GM12878 (cell line): ENCODE measurements around the gene ARHGEF10L.

Experiments
- CHD2 ChIP-seq: IDR thresholded peaks from 2 replicates; pipeline ENCODE4 v1.6.1; 2011; ENCODE audit warnings: low read depth, low read length, improper control_type of control experiment, borderline replicate concordance
- CREM ChIP-seq: IDR thresholded peaks from 2 replicates; pipeline ENCODE4 v1.6.1; 2014; ENCODE audit warnings: antibody characterized with exemption, low read depth
- CTCF ChIP-seq, 3 experiments: IDR thresholded peaks in 2 of 3; conservative IDR thresholded peaks in 1 of 3; 2 replicates each; pipeline ENCODE4 v1.5.1; 2011; ENCODE audit warnings: low read depth in 3 of 3, low read length in 3 of 3, mild to moderate bottlenecking in 3 of 3, control low read depth in 2 of 3, moderate library complexity in 2 of 3, inconsistent platforms in 1 of 3, mixed read lengths in 1 of 3; ENCODE audit not compliant: control insufficient read depth in 2 of 3, insufficient read depth in 1 of 3; ENCODE audit errors: extremely low read depth in 1 of 3
- CUX1 ChIP-seq: IDR thresholded peaks from 2 replicates; pipeline ENCODE4 v1.6.1; 2012; ENCODE audit warnings: improper control_type of control experiment, low read depth, low read length; ENCODE audit not compliant: insufficient replicate concordance
- MYC ChIP-seq: IDR thresholded peaks from 2 replicates; pipeline ENCODE4 v1.6.1; 2011; ENCODE audit warnings: mild to moderate bottlenecking, low read length, moderate library complexity, inconsistent platforms; ENCODE audit not compliant: insufficient read depth, insufficient replicate concordance, insufficient read length, severe bottlenecking
- POLR2AphosphoS5 ChIP-seq: IDR thresholded peaks from 2 replicates; pipeline ENCODE4 v1.6.1; 2011; ENCODE audit warnings: mild to moderate bottlenecking, low read length, inconsistent platforms
- SMAD1 ChIP-seq: fragments of 450-650 bp; IDR thresholded peaks from 2 replicates; pipeline ENCODE4 v1.6.1; 2018; ENCODE audit warnings: mild to moderate bottlenecking, low read depth; ENCODE audit not compliant: partially characterized antibody
- SMC3 ChIP-seq: IDR thresholded peaks from 2 replicates; pipeline ENCODE4 v1.6.1; 2011; ENCODE audit warnings: low read length, improper control_type of control experiment, borderline replicate concordance
- SREBF1 ChIP-seq: IDR thresholded peaks from 2 replicates; pipeline ENCODE4 v1.6.1; 2012; ENCODE audit warnings: mild to moderate bottlenecking, low read length
- USF2 ChIP-seq: IDR thresholded peaks from 2 replicates; pipeline ENCODE4 v1.6.1; 2011; ENCODE audit warnings: low read depth, low read length, improper control_type of control experiment, borderline replicate concordance
- YBX1 ChIP-seq: fragments of 450-650 bp; IDR thresholded peaks from 2 replicates; pipeline ENCODE4 v1.6.1; 2016; ENCODE audit warnings: antibody characterized with exemption
- YY1 ChIP-seq: IDR thresholded peaks from 2 replicates; pipeline ENCODE4 v1.6.1; 2011; ENCODE audit warnings: low read depth, mild to moderate bottlenecking, low read length
- ZNF207 ChIP-seq: fragments of 450-650 bp; IDR thresholded peaks from 2 replicates; pipeline ENCODE4 v1.6.1; 2014; ENCODE audit warnings: antibody characterized with exemption, mild to moderate bottlenecking, borderline replicate concordance
- ZNF24 ChIP-seq: fragments of 450-650 bp; IDR thresholded peaks from 2 replicates; pipeline ENCODE4 v1.6.1; 2017; ENCODE audit warnings: antibody characterized with exemption, mild to moderate bottlenecking

- TF ChIP-seq USF2 (no peak), CUX1 (no peak), SMC3 (no peak), POLR2AphosphoS5 (no peak), SMAD1 (no peak), SREBF1 (no peak), YY1 (no peak), ZNF207 (no peak), YBX1 (no peak), MYC (no peak), CREM (no peak), ZNF24 (no peak), CTCF (IDR thresholded peaks at IDR 0.05 in 2 of 3, conservative IDR thresholded peaks at IDR 0.05 in 1 of 3; ENCODE audit: control insufficient read depth in 2 of 3, extremely low read depth in 1 of 3, insufficient read depth in 1 of 3, low read depth in 3 of 3, low read length in 3 of 3) (no peak), CHD2 (no peak)
Observed at GRCh38 chr1:17618558-17619247, 79.2 kb downstream of the ARHGEF10L start.
